Small intestine (tissue), 7 donors: Measurements from ENCODE around the gene DOCK1. TPM values are rescaled to one million over a fixed set of nuclear protein-coding genes. Genes with fewer than 3 reads are reported as not detected.

Source experiments
- DNase-seq, 2 donors: peaks; one replicate each; pipeline versions ENCODE4 v3.0.0 to v3.0.0-alpha.2; 2013
- FAIRE-seq: peaks from 2 replicates; lab custom pipeline; 2012; peaks lifted over from hg19 to GRCh38; lab: Jason Lieb, UNC
- H3K27ac ChIP-seq, 3 donors: one replicate each; pipeline ENCODE4 v1.5.1; 2013; ENCODE audit warnings: low read length in 2 of 3, mild to moderate bottlenecking in 2 of 3, control low read depth in 1 of 3, inconsistent platforms in 1 of 3, low read depth in 1 of 3, moderate library complexity in 1 of 3
- H3K27me3 ChIP-seq, 3 donors: one replicate each; pipeline ENCODE4 v1.6.1; 2013; ENCODE audit warnings: low read length in 3 of 3, inconsistent platforms in 1 of 3; ENCODE audit not compliant: control insufficient read depth in 3 of 3, insufficient read depth in 3 of 3
- H3K36me3 ChIP-seq, 3 donors: one replicate each; pipeline ENCODE4 v1.6.1; 2013; ENCODE audit warnings: low read length in 3 of 3, inconsistent platforms in 1 of 3, low read depth in 1 of 3, mild to moderate bottlenecking in 1 of 3, moderate library complexity in 1 of 3; ENCODE audit not compliant: control insufficient read depth in 3 of 3, insufficient read depth in 2 of 3
- H3K4me1 ChIP-seq, 3 donors: one replicate each; pipeline ENCODE4 v1.6.1; 2013; ENCODE audit warnings: low read length in 2 of 3, inconsistent platforms in 1 of 3, low read depth in 1 of 3, mild to moderate bottlenecking in 1 of 3, moderate library complexity in 1 of 3; ENCODE audit not compliant: control insufficient read depth in 3 of 3, insufficient read depth in 2 of 3
- H3K4me3 ChIP-seq, 3 donors: one replicate each; pipeline ENCODE4 v1.5.1; 2013; ENCODE audit warnings: low read length in 3 of 3, control low read depth in 1 of 3, inconsistent platforms in 1 of 3, low read depth in 1 of 3, mild to moderate bottlenecking in 1 of 3, moderate library complexity in 1 of 3
- H3K9me3 ChIP-seq, 2 donors: one replicate each; pipeline ENCODE4 v1.6.1; 2013; ENCODE audit warnings: low read depth in 1 of 2, low read length in 1 of 2; ENCODE audit not compliant: control insufficient read depth in 2 of 2, insufficient read depth in 1 of 2
- WGBS, 3 donors: extraction: QIAGEN DNeasy Blood & Tissue Kit; methylation state at CpG; one replicate each; pipeline ENCODE4 v1.1.7; 2013; 5-methylcytosine and 5-hydroxymethylcytosine counted together
- polyA plus RNA-seq, 4 donors: library from polyadenylated mRNA; stranded (reverse) in 3 of 4; unstranded in 1 of 4; fragments of 200-250 nt in 3 of 4; fragments of 120-200 nt in 1 of 4; gene quantifications; one replicate each; pipeline versions ENCODE4 v1.2.1 to v1.2.3, GENCODE V29; 2013
- donor health status: healthy with polysubstance abuse.
- donor health status: control.
- donor health status: control.
- donor health status: Bipolar disorder and iron deficiency.
- donor health status: healthy.

DOCK1 gene
- polyA plus RNA-seq, 4 donors: 16.8 to 27.0 (median 22.1) TPM

- Histone ChIP-seq H3K4me3 (no peak overlapping the region), H3K9me3 (no peaks in the 10 kb centered on the region), H3K27me3 (no peaks in the 10 kb centered on the region), H3K36me3 (peaks cover 0 to 19% (median 4%) of the 10 kb centered on the region in 3 donors), H3K4me1 (peaks cover 0 to 2% (median 0%) of the 10 kb centered on the region in 3 donors), H3K27ac (peak overlapping the region in 1 of 3 donors; percentile 67)
- FAIRE-seq (no peak), DNase-seq (no peak)
- 82 to 91% (median 87%) methylated on average over 12 of the region's 12 CpGs for WGBS, 3 donors
Measured at GRCh38 chr10:127391875-127392274, 486.6 kb downstream of the DOCK1 start.

- H3K4me1 ChIP-seq: peaks cover 0 to 2% (median 0%) of the 10 kb centered on the region in 3 donors
- H3K4me3 ChIP-seq: no peak overlapping the region
- DNase-seq: no peak
- H3K27me3 ChIP-seq: no peaks in the 10 kb centered on the region
- no peaks in the 10 kb centered on the region for H3K9me3 ChIP-seq
- no peak for FAIRE-seq
- peak overlapping the region in 1 of 3 donors; percentile 67 for H3K27ac ChIP-seq
- peaks cover 0 to 14% (median 2%) of the 10 kb centered on the region in 3 donors for H3K36me3 ChIP-seq
- 73 to 88% (median 86%) methylated on average over 23 of the region's 23 CpGs for WGBS, 3 donors
Measured at GRCh38 chr10:127392351-127393235, 487.4 kb downstream of the DOCK1 start.

- DNase-seq: no peak
- Histone ChIP-seq H3K9me3 (no peaks in the 10 kb centered on the region), H3K27me3 (no peaks in the 10 kb centered on the region), H3K27ac (no peak overlapping the region), H3K4me1 (peaks cover 0 to 2% (median 0%) of the 10 kb centered on the region in 3 donors), H3K36me3 (peaks cover 0 to 14% (median 2%) of the 10 kb centered on the region in 3 donors), H3K4me3 (no peak overlapping the region)
- 85 to 88% (median 87%) methylated on average over 12 of the region's 12 CpGs for WGBS, 3 donors
- FAIRE-seq: no peak
Measured at GRCh38 chr10:127398140-127398970, 493.1 kb downstream of the DOCK1 start.

- H3K36me3 ChIP-seq: peaks cover 0 to 13% (median 2%) of the 10 kb centered on the region in 3 donors
- H3K27me3 ChIP-seq: no peaks in the 10 kb centered on the region
- WGBS, 3 donors: 87 to 95% (median 90%) methylated on average over 10 of the region's 10 CpGs
- no peak overlapping the region for H3K4me3 ChIP-seq
- no peaks in the 10 kb centered on the region for H3K9me3 ChIP-seq
- no peak overlapping the region for H3K27ac ChIP-seq
- FAIRE-seq (no peak), DNase-seq (no peak)
- H3K4me1 ChIP-seq: peaks cover 0 to 2% (median 0%) of the 10 kb centered on the region in 3 donors
Measured at GRCh38 chr10:127398971-127399365, 493.7 kb downstream of the DOCK1 start.

- Histone ChIP-seq H3K4me3 (no peak overlapping the region), H3K36me3 (peaks cover 0 to 15% (median 2%) of the 10 kb centered on the region in 3 donors), H3K9me3 (no peaks in the 10 kb centered on the region), H3K4me1 (no peaks in the 10 kb centered on the region), H3K27me3 (no peaks in the 10 kb centered on the region), H3K27ac (no peak overlapping the region)
- WGBS, 3 donors: 67 to 88% (median 87%) methylated on average over 5 of the region's 5 CpGs
- no peak for FAIRE-seq
- no peak for DNase-seq
Measured at GRCh38 chr10:127399668-127400067, 494.4 kb downstream of the DOCK1 start.

GRCh38 chr10:127400216-127400615 is 495.0 kb downstream of the DOCK1 start:
- H3K27ac ChIP-seq: no peak overlapping the region
- H3K27me3 ChIP-seq: no peaks in the 10 kb centered on the region
- H3K9me3 ChIP-seq: no peaks in the 10 kb centered on the region
- no peaks in the 10 kb centered on the region for H3K4me1 ChIP-seq
- H3K36me3 ChIP-seq: peaks cover 0 to 15% (median 2%) of the 10 kb centered on the region in 3 donors
- DNase-seq (no peak), FAIRE-seq (no peak)
- 86 to 90% (median 90%) methylated on average over 4 of the region's 4 CpGs for WGBS, 3 donors
- no peak overlapping the region for H3K4me3 ChIP-seq

GRCh38 chr10:127402596-127403409 is 497.6 kb downstream of the DOCK1 start:
- WGBS, 3 donors: 76 to 88% (median 88%) methylated on average over 16 of the region's 16 CpGs
- DNase-seq: peak in 1 of 2 donors; percentile 6

More at GRCh38 chr10:127402596-127403409, 497.6 kb downstream of the DOCK1 start:
- Histone ChIP-seq H3K4me3 (no peak overlapping the region), H3K9me3 (no peaks in the 10 kb centered on the region), H3K4me1 (no peaks in the 10 kb centered on the region), H3K36me3 (peaks cover 0 to 23% (median 2%) of the 10 kb centered on the region in 3 donors), H3K27me3 (no peaks in the 10 kb centered on the region), H3K27ac (peak overlapping the region in 1 of 3 donors; percentile 73)
- no peak for FAIRE-seq
